Sigmoid colon (tissue), 7 donors: Measurements from ENCODE around the gene IQSEC2. TPM values are rescaled to one million over a fixed set of nuclear protein-coding genes. Genes with fewer than 3 reads are reported as not detected.

Source experiments
- DNase-seq: peaks from one replicate; pipeline ENCODE4 v3.0.0-alpha.2; 2019
- H3K27ac ChIP-seq, 4 donors: fragments of 200-600 bp; sonication (generic); one replicate each; pipeline ENCODE4 v1.5.1; 2016 to 2019; ENCODE audit warnings: mild to moderate bottlenecking in 1 of 4
- H3K27me3 ChIP-seq, 3 donors: fragments of 200-600 bp; sonication (generic); one replicate each; pipeline ENCODE4 v1.5.1; 2019; ENCODE audit warnings: mild to moderate bottlenecking in 1 of 3
- H3K36me3 ChIP-seq, 4 donors: fragments of 200-600 bp; sonication (generic); one replicate each; pipeline ENCODE4 v1.5.1; 2016 to 2019
- H3K4me1 ChIP-seq, 4 donors: fragments of 200-600 bp; sonication (generic); one replicate each; pipeline ENCODE4 v1.5.1; 2017 to 2019
- H3K4me3 ChIP-seq, 4 donors: fragments of 200-600 bp; sonication (generic); one replicate each; pipeline ENCODE4 v1.5.1; 2017 to 2019; ENCODE audit warnings: mild to moderate bottlenecking in 2 of 4, moderate library complexity in 1 of 4
- H3K9me3 ChIP-seq, 4 donors: fragments of 200-600 bp in 3 of 4; sonication (generic) in 3 of 4; one replicate each; pipeline versions ENCODE4 v1.5.1 to v1.6.1; 2013 to 2019
- EP300 ChIP-seq, 4 donors: sonication (generic); formaldehyde crosslinking; IDR thresholded peaks; one replicate each; pipeline ENCODE4 v1.6.1; 2017; ENCODE audit warnings: antibody characterized with exemption in 4 of 4
- POLR2A ChIP-seq, 2 donors: fragments of 450-650 bp; IDR thresholded peaks; one replicate each; pipeline ENCODE4 v1.6.1; 2016; ENCODE audit warnings: antibody characterized with exemption in 2 of 2, mild to moderate bottlenecking in 2 of 2, moderate library complexity in 2 of 2
- POLR2AphosphoS5 ChIP-seq, 4 donors: sonication (generic); formaldehyde crosslinking; IDR thresholded peaks; one replicate each; pipeline ENCODE4 v1.6.1; 2017; ENCODE audit warnings: antibody characterized with exemption in 4 of 4
- WGBS, 2 donors: extraction: QIAGEN DNeasy Blood & Tissue Kit; methylation state at CpG; one replicate each; pipeline ENCODE4 v1.1.7; 2013; 5-methylcytosine and 5-hydroxymethylcytosine counted together
- intact Hi-C: fragments of 100-400 bp; cut with DNase I; formaldehyde crosslinking; loops from one replicate; pipeline ENCODE4 v1.15.1; 2023
- polyA plus RNA-seq, 3 donors: library from polyadenylated mRNA; stranded (reverse); fragments of 200-250 nt; gene quantifications; one replicate each; pipeline ENCODE4 v1.2.3, GENCODE V29; 2013
- total RNA-seq, 4 donors: library from RNA; depleted of rRNA; stranded (reverse); fragments of >200 nt; gene quantifications; one replicate each; pipeline ENCODE4 v1.1.0, GENCODE V29; 2016
- TF ChIP-seq, protein P1 (sequence below), 4 experiments: fragments of 450-650 bp in 3 of 4; fragments of 200-600 bp in 1 of 4; IDR thresholded peaks; one replicate each; pipeline ENCODE4 v1.5.1; 2016 to 2019; ENCODE audit warnings: antibody characterized with exemption in 4 of 4, mild to moderate bottlenecking in 3 of 4, moderate library complexity in 2 of 4
- donor health status: healthy with polysubstance abuse.
- donor health status: Bipolar disorder and iron deficiency.
- donor health status: healthy.

IQSEC2 gene
- total and polyA plus RNA-seq, 7 donors = 13.6 to 27.5 (median 19.7) TPM

DNA sequence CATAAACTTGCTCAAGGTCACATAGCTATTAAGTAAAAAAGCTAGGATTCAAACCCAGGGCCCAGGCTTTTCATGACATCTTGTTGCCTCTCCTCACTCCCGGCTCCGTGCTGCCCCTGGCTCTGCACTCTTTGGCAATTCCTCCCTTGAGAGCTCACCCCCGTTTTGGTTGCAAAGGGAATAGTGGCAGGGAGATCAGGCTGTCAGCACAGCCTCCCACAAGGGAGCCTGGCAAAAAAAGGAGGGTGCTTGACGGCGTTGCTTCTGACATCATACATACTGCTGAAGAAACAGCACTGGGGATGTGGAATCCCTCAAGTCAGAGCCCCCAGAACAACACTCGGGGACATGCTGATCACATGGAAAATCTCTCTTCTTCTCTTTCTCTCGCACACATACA is 20.5 kb downstream of the IQSEC2 start:
- peak; percentile 34 for DNase-seq
- Histone ChIP-seq H3K4me1 (no peaks in the 10 kb centered on the region), H3K27ac (no peak overlapping the region), H3K9me3 (no peaks in the 10 kb centered on the region), H3K27me3 (no peaks in the 10 kb centered on the region), H3K36me3 (no peaks in the 10 kb centered on the region), H3K4me3 (no peak overlapping the region)
- WGBS, 2 donors = 83 to 88% methylated on average over 7 of the region's 7 CpGs
- intact Hi-C loops = no loop called here
- TF ChIP-seq POLR2AphosphoS5 (IDR thresholded peaks at IDR 0.05) (no peak), EP300 (IDR thresholded peaks at IDR 0.05) (no peak), POLR2A (IDR thresholded peaks at IDR 0.05) (no peak)
- TF ChIP-seq, protein P1, sequence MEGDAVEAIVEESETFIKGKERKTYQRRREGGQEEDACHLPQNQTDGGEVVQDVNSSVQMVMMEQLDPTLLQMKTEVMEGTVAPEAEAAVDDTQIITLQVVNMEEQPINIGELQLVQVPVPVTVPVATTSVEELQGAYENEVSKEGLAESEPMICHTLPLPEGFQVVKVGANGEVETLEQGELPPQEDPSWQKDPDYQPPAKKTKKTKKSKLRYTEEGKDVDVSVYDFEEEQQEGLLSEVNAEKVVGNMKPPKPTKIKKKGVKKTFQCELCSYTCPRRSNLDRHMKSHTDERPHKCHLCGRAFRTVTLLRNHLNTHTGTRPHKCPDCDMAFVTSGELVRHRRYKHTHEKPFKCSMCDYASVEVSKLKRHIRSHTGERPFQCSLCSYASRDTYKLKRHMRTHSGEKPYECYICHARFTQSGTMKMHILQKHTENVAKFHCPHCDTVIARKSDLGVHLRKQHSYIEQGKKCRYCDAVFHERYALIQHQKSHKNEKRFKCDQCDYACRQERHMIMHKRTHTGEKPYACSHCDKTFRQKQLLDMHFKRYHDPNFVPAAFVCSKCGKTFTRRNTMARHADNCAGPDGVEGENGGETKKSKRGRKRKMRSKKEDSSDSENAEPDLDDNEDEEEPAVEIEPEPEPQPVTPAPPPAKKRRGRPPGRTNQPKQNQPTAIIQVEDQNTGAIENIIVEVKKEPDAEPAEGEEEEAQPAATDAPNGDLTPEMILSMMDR (IDR thresholded peaks at IDR 0.05) = no peak

DNA sequence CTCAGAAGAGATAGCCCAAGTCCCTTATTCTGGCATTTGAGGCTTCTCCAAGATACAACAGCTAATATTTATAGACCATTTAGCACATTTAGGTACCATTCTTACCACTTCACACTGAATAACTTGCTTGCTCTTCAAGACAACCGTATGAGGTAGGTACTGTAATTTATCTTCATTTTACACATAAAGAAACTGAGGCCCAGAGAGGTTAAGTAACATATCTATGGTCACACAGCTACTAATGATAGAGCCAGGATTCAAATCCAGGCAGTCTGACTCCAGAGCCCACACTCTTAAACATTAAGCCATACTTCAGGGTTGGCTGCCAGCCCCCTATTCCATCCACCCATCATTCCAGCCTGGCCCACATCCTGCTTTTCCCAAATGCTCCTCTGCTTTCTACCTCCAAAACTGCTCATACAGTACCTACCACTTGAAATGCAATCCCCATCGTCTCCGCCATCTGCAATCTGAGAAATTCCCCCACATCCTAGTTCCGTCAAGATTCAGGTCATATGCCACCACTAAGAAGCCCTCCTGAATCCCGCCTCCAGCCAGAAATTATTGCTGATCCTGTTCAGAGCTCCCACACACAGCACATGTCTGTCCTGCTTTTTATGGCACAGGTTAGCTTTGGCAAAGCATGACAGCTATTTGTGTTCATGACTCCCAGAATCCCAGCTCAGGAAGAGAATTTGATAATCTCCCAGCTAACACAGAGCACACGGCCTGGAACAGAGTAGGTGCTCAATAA is 23.5 kb downstream of the IQSEC2 start:
- Histone ChIP-seq H3K27me3 (no peaks in the 10 kb centered on the region), H3K36me3 (peaks cover 0 to 10% (median 0%) of the 10 kb centered on the region in 4 donors), H3K27ac (no peak overlapping the region), H3K9me3 (no peaks in the 10 kb centered on the region), H3K4me3 (no peak overlapping the region), H3K4me1 (no peaks in the 10 kb centered on the region)
- intact Hi-C loops = no loop called here
- DNase-seq = no peak
- no peak for TF ChIP-seq POLR2AphosphoS5 (IDR thresholded peaks at IDR 0.05)
- WGBS, 2 donors = 92 to 95% methylated on average over 6 of the region's 6 CpGs

DNA sequence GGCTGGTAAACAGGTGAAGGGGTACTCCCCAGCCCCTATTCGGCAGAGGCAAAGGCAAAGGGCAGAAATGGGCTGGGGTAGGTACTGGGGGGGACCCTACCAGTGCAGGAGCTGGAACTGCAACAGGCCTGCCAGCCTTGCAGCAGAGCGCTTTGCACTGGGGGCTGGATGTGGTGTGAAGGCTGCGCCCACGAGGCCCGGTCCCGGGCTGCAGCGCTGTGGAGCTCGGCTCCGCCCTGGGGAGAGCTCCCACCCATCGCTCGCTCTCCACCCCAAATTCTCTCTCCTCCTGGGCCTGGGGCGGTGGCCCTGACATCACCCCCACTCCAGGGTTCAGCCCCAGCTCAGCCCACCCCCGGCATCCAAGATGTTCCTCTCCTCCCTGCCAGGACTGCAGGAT is 24.2 kb downstream of the IQSEC2 start:
- Histone ChIP-seq H3K27me3 (no peaks in the 10 kb centered on the region), H3K4me3 (no peak overlapping the region), H3K9me3 (no peaks in the 10 kb centered on the region), H3K27ac (no peak overlapping the region), H3K36me3 (peaks cover 0 to 10% (median 0%) of the 10 kb centered on the region in 4 donors), H3K4me1 (no peaks in the 10 kb centered on the region)
- intact Hi-C loops = no loop called here
- no peak for TF ChIP-seq EP300 (IDR thresholded peaks at IDR 0.05)
- TF ChIP-seq POLR2AphosphoS5 (IDR thresholded peaks at IDR 0.05) = no peak
- TF ChIP-seq POLR2A (IDR thresholded peaks at IDR 0.05) = no peak
- TF ChIP-seq, protein P1 (IDR thresholded peaks at IDR 0.05) = no peak
- peak; percentile 53 for DNase-seq
- WGBS, 2 donors = 95 to 97% methylated on average over 9 to 13 of the region's 13 CpGs

DNA sequence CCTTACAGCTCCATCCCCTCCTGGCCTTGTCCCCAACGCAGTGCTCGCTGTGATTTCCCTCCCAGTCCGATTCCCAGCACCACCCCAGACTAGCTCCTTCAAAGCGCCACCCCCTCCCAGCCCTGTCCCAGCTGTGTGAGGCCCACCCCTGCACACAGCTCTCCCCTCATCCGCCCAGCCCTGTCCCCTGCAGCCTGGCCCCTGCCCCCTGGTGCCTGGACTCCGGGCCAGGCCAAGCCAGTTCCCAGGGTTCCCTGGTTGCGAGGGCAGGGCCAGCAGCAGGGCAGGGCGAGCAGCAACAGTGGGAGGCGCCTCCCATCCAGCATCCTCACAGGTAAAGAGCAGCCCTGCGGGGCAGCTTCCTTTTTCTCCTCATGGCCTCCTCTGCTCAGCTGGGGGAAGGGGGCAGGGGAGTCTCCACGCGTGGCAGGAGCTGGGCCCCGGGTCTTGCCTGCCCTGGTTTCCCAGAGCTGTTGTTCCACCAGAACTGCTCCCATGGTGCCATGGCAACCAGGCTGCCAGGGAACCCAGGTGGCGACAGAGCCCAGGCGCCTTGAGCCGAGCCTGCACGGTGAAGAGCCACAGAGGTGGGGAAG is 24.8 kb downstream of the IQSEC2 start:
- DNase-seq = peak; percentile 50
- H3K27ac ChIP-seq = no peak overlapping the region
- H3K27me3 ChIP-seq = no peaks in the 10 kb centered on the region
- H3K9me3 ChIP-seq = no peaks in the 10 kb centered on the region
- WGBS, 2 donors = 80 to 84% methylated on average over 17 of the region's 17 CpGs
- H3K4me1 ChIP-seq = no peaks in the 10 kb centered on the region
- no peak overlapping the region for H3K4me3 ChIP-seq
- TF ChIP-seq POLR2AphosphoS5 (IDR thresholded peaks at IDR 0.05) = no peak
- TF ChIP-seq POLR2A (IDR thresholded peaks at IDR 0.05) = no peak
- TF ChIP-seq EP300 (IDR thresholded peaks at IDR 0.05) = no peak
- TF ChIP-seq, protein P1 (IDR thresholded peaks at IDR 0.05) = no peak
- intact Hi-C loops = no loop called here
- peaks cover 0 to 10% (median 0%) of the 10 kb centered on the region in 4 donors for H3K36me3 ChIP-seq

DNA sequence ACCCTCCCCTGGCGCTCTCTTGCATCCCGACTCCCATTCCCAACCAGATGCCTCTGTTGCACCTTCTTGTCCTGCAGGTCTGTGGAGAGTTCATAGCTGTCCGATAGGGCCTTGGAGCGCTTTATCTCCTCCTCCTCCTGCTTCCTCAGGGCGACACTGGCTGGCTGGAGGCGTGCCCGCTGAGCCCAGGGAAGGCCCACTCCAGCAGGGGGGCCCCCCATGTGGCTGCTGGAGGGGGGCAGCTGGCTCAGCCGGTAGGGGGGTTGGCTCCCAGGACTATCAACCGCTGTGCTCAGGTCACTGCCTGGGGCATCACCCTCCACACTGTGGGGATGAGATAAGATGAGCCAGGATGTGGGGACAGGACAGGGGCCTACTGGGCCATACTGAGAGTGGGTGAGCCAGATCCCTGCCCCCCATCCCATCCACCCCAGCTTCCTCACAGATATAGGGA is 25.6 kb downstream of the IQSEC2 start:
- Histone ChIP-seq H3K27ac (no peak overlapping the region), H3K36me3 (peaks cover 0 to 10% (median 0%) of the 10 kb centered on the region in 4 donors), H3K4me1 (no peaks in the 10 kb centered on the region), H3K9me3 (no peaks in the 10 kb centered on the region), H3K27me3 (no peaks in the 10 kb centered on the region), H3K4me3 (no peak overlapping the region)
- intact Hi-C loops = no loop called here
- DNase-seq = peak; percentile 53
- TF ChIP-seq, protein P1 (IDR thresholded peaks at IDR 0.05) = no peak
- TF ChIP-seq POLR2AphosphoS5 (IDR thresholded peaks at IDR 0.05) (no peak), POLR2A (IDR thresholded peaks at IDR 0.05) (no peak), EP300 (IDR thresholded peaks at IDR 0.05) (no peak)
- WGBS, 2 donors = 84 to 92% methylated on average over 9 of the region's 9 CpGs
